ENCODE results near the gene ASXL3.

ASXL3 gene

GRCh38 chr18:33656889-33657448 is 79.0 kb downstream of the ASXL3 start:
- DNase-seq (no peak), ATAC-seq (ENCODE audit: insufficient read depth, low read depth) (no peak)
- TF ChIP-seq EZH2 (IDR thresholded peaks at IDR 0.05; ENCODE audit: borderline replicate concordance, low read depth, low read length, severe bottlenecking) = no peak
- TF ChIP-seq, protein P1, sequence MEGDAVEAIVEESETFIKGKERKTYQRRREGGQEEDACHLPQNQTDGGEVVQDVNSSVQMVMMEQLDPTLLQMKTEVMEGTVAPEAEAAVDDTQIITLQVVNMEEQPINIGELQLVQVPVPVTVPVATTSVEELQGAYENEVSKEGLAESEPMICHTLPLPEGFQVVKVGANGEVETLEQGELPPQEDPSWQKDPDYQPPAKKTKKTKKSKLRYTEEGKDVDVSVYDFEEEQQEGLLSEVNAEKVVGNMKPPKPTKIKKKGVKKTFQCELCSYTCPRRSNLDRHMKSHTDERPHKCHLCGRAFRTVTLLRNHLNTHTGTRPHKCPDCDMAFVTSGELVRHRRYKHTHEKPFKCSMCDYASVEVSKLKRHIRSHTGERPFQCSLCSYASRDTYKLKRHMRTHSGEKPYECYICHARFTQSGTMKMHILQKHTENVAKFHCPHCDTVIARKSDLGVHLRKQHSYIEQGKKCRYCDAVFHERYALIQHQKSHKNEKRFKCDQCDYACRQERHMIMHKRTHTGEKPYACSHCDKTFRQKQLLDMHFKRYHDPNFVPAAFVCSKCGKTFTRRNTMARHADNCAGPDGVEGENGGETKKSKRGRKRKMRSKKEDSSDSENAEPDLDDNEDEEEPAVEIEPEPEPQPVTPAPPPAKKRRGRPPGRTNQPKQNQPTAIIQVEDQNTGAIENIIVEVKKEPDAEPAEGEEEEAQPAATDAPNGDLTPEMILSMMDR (IDR thresholded peaks at IDR 0.05; ENCODE audit: borderline replicate concordance, extremely low read depth, low read length, poor library complexity, severe bottlenecking) = no peak
- Histone ChIP-seq H3K79me2 (ENCODE audit: insufficient read depth, low read length) (no peaks in the 10 kb centered on the region), H3K27ac (ENCODE audit: low read length) (no peak overlapping the region), H2AFZ (ENCODE audit: low read depth, low read length) (no peak overlapping the region), H4K20me1 (ENCODE audit: insufficient read depth, low read length) (no peaks in the 10 kb centered on the region), H3K36me3 (ENCODE audit: insufficient read depth, low read length) (no peaks in the 10 kb centered on the region), H3K4me1 (ENCODE audit: insufficient read depth, low read length) (no peaks in the 10 kb centered on the region), H3K9ac (ENCODE audit: low read depth, low read length) (no peak overlapping the region), H3K4me3 (ENCODE audit: low read depth in 1 of 2, low read length in 2 of 2) (no peak overlapping the region), H3K4me2 (ENCODE audit: insufficient read depth, low read length) (no peak overlapping the region), H3K9me3 (ENCODE audit: insufficient read depth, low read length, severe bottlenecking) (no peaks in the 10 kb centered on the region), H3K27me3 (ENCODE audit: insufficient read depth, low read length, poor library complexity) (no peaks in the 10 kb centered on the region)

GRCh38 chr18:33660696-33661310 is 82.8 kb downstream of the ASXL3 start:
- H3K4me3 ChIP-seq (ENCODE audit: low read depth in 1 of 2, low read length in 2 of 2) = no peak overlapping the region
- no peak for DNase-seq
- no peak overlapping the region for H3K27ac ChIP-seq (ENCODE audit: low read length)
- ATAC-seq (ENCODE audit: insufficient read depth, low read depth) = no peak
- H3K4me2 ChIP-seq (ENCODE audit: insufficient read depth, low read length) = no peak overlapping the region
- H3K9me3 ChIP-seq (ENCODE audit: insufficient read depth, low read length, severe bottlenecking) = no peaks in the 10 kb centered on the region
- no peak overlapping the region for H3K9ac ChIP-seq (ENCODE audit: low read depth, low read length)
- H3K4me1 ChIP-seq (ENCODE audit: insufficient read depth, low read length) = no peaks in the 10 kb centered on the region
- H2AFZ ChIP-seq (ENCODE audit: low read depth, low read length) = no peak overlapping the region
- TF ChIP-seq, protein P1 (IDR thresholded peaks at IDR 0.05; ENCODE audit: borderline replicate concordance, extremely low read depth, low read length, poor library complexity, severe bottlenecking) = no peak
- no peak for TF ChIP-seq EZH2 (IDR thresholded peaks at IDR 0.05; ENCODE audit: borderline replicate concordance, low read depth, low read length, severe bottlenecking)
- no peaks in the 10 kb centered on the region for H4K20me1 ChIP-seq (ENCODE audit: insufficient read depth, low read length)
- no peaks in the 10 kb centered on the region for H3K79me2 ChIP-seq (ENCODE audit: insufficient read depth, low read length)
- no peaks in the 10 kb centered on the region for H3K36me3 ChIP-seq (ENCODE audit: insufficient read depth, low read length)
- H3K27me3 ChIP-seq (ENCODE audit: insufficient read depth, low read length, poor library complexity) = no peaks in the 10 kb centered on the region

- no peak for TF ChIP-seq EZH2 (IDR thresholded peaks at IDR 0.05; ENCODE audit: borderline replicate concordance, low read depth, low read length, severe bottlenecking)
- TF ChIP-seq, protein P1 (IDR thresholded peaks at IDR 0.05; ENCODE audit: borderline replicate concordance, extremely low read depth, low read length, poor library complexity, severe bottlenecking) = no peak
These were observed 86.3 kb downstream of the ASXL3 start for GRCh38 chr18:33664241-33664874.

More at GRCh38 chr18:33664241-33664874, 86.3 kb downstream of the ASXL3 start:
- Histone ChIP-seq H3K9me3 (ENCODE audit: insufficient read depth, low read length, severe bottlenecking) (no peaks in the 10 kb centered on the region), H2AFZ (ENCODE audit: low read depth, low read length) (no peak overlapping the region), H3K79me2 (ENCODE audit: insufficient read depth, low read length) (no peaks in the 10 kb centered on the region), H3K27me3 (ENCODE audit: insufficient read depth, low read length, poor library complexity) (no peaks in the 10 kb centered on the region), H3K36me3 (ENCODE audit: insufficient read depth, low read length) (no peaks in the 10 kb centered on the region), H3K4me2 (ENCODE audit: insufficient read depth, low read length) (no peak overlapping the region), H3K27ac (ENCODE audit: low read length) (no peak overlapping the region), H3K4me1 (ENCODE audit: insufficient read depth, low read length) (no peaks in the 10 kb centered on the region), H3K9ac (ENCODE audit: low read depth, low read length) (no peak overlapping the region), H3K4me3 (ENCODE audit: low read depth in 1 of 2, low read length in 2 of 2) (no peak overlapping the region), H4K20me1 (ENCODE audit: insufficient read depth, low read length) (no peaks in the 10 kb centered on the region)
- DNase-seq = no peak
- no peak for ATAC-seq (ENCODE audit: insufficient read depth, low read depth)
